Progenitor cell of endocrine pancreas (in vitro differentiated cells): Measurements from ENCODE around the gene DPH5. TPM values are rescaled to one million over a fixed set of nuclear protein-coding genes. Genes with fewer than 3 reads are reported as not detected.

Source experiments
- DNase-seq: peaks from one replicate; pipeline ENCODE4 v3.0.0; 2021; ENCODE audit warnings: low spot score; ENCODE audit not compliant: unreplicated experiment
- H3K27ac Mint-ChIP-seq: 2 replicates; pipeline ENCODE4 v1.8.0; 2021; ENCODE audit warnings: mild to moderate bottlenecking, moderate library complexity, mixed read lengths
- H3K27me3 Mint-ChIP-seq: 2 replicates; pipeline ENCODE4 v1.8.0; 2021; ENCODE audit warnings: mixed read lengths
- H3K36me3 Mint-ChIP-seq: 2 replicates; pipeline ENCODE4 v1.8.0; 2022; ENCODE audit warnings: mixed read lengths; ENCODE audit not compliant: insufficient read depth
- H3K4me1 Mint-ChIP-seq: 2 replicates; pipeline ENCODE4 v1.8.0; 2021; ENCODE audit warnings: low read depth, mixed read lengths
- H3K4me3 Mint-ChIP-seq: 2 replicates; pipeline ENCODE4 v1.8.0; 2021; ENCODE audit warnings: low read depth, mild to moderate bottlenecking, moderate library complexity, mixed read lengths
- H3K9me3 Mint-ChIP-seq: 2 replicates; pipeline ENCODE4 v1.8.0; 2021; ENCODE audit warnings: low read depth, mixed read lengths
- total RNA-seq: library from RNA; stranded (reverse); gene quantifications from 2 replicates; pipeline ENCODE4 v1.2.1, GENCODE V29; 2021
- TF ChIP-seq, protein P1 (sequence below): fragments of 200-600 bp; sonication (generic); IDR thresholded peaks from one replicate; pipeline ENCODE4 v1.5.0; 2021; ENCODE audit warnings: antibody characterized with exemption, mild to moderate bottlenecking; ENCODE audit not compliant: unreplicated experiment

The DPH5 gene
- total RNA-seq, 1 donor from 2014 or later = 48.2 TPM

GRCh38 chr1:100943533-100943932 lies 82.1 kb downstream of the DPH5 start:
- no peak overlapping the region for H3K27ac Mint-ChIP-seq

GRCh38 chr1:100942304-100943046 lies 83.1 kb downstream of the DPH5 start:
- H3K36me3 Mint-ChIP-seq = peaks cover 40% of the 10 kb centered on the region
- peaks cover 9% of the 10 kb centered on the region for H3K9me3 Mint-ChIP-seq
- DNase-seq = no peak
- H3K27me3 Mint-ChIP-seq = no peaks in the 10 kb centered on the region
- H3K4me1 Mint-ChIP-seq = no peaks in the 10 kb centered on the region
- no peak overlapping the region for H3K4me3 Mint-ChIP-seq
- TF ChIP-seq, protein P1, sequence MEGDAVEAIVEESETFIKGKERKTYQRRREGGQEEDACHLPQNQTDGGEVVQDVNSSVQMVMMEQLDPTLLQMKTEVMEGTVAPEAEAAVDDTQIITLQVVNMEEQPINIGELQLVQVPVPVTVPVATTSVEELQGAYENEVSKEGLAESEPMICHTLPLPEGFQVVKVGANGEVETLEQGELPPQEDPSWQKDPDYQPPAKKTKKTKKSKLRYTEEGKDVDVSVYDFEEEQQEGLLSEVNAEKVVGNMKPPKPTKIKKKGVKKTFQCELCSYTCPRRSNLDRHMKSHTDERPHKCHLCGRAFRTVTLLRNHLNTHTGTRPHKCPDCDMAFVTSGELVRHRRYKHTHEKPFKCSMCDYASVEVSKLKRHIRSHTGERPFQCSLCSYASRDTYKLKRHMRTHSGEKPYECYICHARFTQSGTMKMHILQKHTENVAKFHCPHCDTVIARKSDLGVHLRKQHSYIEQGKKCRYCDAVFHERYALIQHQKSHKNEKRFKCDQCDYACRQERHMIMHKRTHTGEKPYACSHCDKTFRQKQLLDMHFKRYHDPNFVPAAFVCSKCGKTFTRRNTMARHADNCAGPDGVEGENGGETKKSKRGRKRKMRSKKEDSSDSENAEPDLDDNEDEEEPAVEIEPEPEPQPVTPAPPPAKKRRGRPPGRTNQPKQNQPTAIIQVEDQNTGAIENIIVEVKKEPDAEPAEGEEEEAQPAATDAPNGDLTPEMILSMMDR = no peak
- no peak overlapping the region for H3K27ac Mint-ChIP-seq

More at GRCh38 chr1:100943533-100943932, 82.1 kb downstream of the DPH5 start:
- TF ChIP-seq, protein P1 = no peak
- peaks cover 44% of the 10 kb centered on the region for H3K36me3 Mint-ChIP-seq
- H3K4me3 Mint-ChIP-seq = no peak overlapping the region
- H3K27me3 Mint-ChIP-seq = no peaks in the 10 kb centered on the region
- no peaks in the 10 kb centered on the region for H3K4me1 Mint-ChIP-seq
- peaks cover 19% of the 10 kb centered on the region for H3K9me3 Mint-ChIP-seq
- DNase-seq = no peak

GRCh38 chr1:100941580-100942216 lies 83.9 kb downstream of the DPH5 start:
- TF ChIP-seq, protein P1 = no peak
- Mint-ChIP-seq H3K36me3 (peaks cover 36% of the 10 kb centered on the region), H3K4me3 (no peak overlapping the region), H3K9me3 (peaks cover 1% of the 10 kb centered on the region), H3K4me1 (no peaks in the 10 kb centered on the region), H3K27me3 (no peaks in the 10 kb centered on the region), H3K27ac (no peak overlapping the region)
- DNase-seq = no peak

- no peak for DNase-seq
- TF ChIP-seq, protein P1 = no peak
- no peak overlapping the region for H3K27ac Mint-ChIP-seq
- no peaks in the 10 kb centered on the region for H3K9me3 Mint-ChIP-seq
- H3K27me3 Mint-ChIP-seq = no peaks in the 10 kb centered on the region
- peaks cover 34% of the 10 kb centered on the region for H3K36me3 Mint-ChIP-seq
- no peak overlapping the region for H3K4me3 Mint-ChIP-seq
- H3K4me1 Mint-ChIP-seq = no peaks in the 10 kb centered on the region
Measured at GRCh38 chr1:100941098-100941527, 84.5 kb downstream of the DPH5 start.

Other genes with a start within 250 kb of the DPH5 start
- gene EXTL2, start 130.9 kb downstream of the DPH5 start, total RNA-seq = 46.3 and 50.4 TPM in 2 replicates
- 28.2 and 30.7 TPM in 2 replicates for gene SLC30A7, start 129.7 kb downstream of the DPH5 start, total RNA-seq
- gene S1PR1, start 211.2 kb upstream of the DPH5 start, total RNA-seq = 0.89 and 1.1 TPM in 2 replicates